GM10266 (cell line): ENCODE measurements around the gene CDRT4.

Experiments used
- DNase-seq: peaks from one replicate; pipeline ENCODE4 v3.0.0; 2012; ENCODE audit errors: extremely low spot score
- CTCF ChIP-seq: IDR thresholded peaks from 2 replicates; pipeline ENCODE4 v1.5.1; 2012; ENCODE audit warnings: mild to moderate bottlenecking, low read depth; ENCODE audit not compliant: control insufficient read depth, insufficient read depth; ENCODE audit errors: missing control alignments

CDRT4 gene

DNA sequence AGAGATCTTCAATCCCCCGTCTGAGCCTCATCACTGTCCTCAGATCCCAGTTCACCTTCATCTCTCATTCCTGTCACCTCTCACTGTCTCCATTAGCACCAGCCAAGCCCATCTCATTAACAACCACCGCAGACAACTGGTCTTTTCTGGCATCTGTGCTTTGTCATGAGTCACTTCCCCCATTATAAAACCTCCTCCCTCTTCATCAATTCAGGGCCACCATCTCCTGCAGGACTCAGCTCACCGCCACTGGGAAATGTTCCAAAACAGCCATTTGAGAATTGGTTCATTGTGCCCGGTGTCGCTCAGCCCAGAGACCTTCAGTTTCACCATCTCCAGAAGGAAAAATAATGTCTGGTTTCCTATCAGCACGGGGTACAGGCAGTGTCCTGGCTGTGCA is 69.1 kb downstream of the CDRT4 start:
- no peak for DNase-seq
- no peak for TF ChIP-seq CTCF

GRCh38 chr17:15397620-15398019 is 69.8 kb downstream of the CDRT4 start:
- no peak for DNase-seq
- TF ChIP-seq CTCF, result no peak

DNA sequence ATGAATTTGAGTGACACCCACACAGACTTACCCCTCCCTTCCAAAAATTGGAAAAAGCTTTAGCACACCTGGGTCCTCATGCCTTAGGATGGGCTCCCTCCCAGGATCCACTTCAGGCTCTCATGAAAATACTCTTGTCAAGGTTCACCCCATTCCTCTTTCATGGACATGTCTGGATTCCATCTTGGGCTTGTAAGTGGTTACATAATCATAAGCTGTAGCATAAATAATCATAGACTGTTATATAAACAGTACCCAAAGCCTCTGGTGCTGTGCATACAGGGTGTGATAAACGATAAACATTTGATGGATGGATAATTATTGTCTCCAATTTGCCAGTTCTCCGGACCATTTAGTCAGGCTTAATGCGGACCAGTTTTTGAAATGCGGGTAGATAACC is 72.3 kb downstream of the CDRT4 start:
- no peak for DNase-seq
- TF ChIP-seq CTCF, result no peak

- no peak for DNase-seq
- no peak for TF ChIP-seq CTCF
These were observed 74.0 kb downstream of the CDRT4 start for GRCh38 chr17:15393414-15393813.

DNA sequence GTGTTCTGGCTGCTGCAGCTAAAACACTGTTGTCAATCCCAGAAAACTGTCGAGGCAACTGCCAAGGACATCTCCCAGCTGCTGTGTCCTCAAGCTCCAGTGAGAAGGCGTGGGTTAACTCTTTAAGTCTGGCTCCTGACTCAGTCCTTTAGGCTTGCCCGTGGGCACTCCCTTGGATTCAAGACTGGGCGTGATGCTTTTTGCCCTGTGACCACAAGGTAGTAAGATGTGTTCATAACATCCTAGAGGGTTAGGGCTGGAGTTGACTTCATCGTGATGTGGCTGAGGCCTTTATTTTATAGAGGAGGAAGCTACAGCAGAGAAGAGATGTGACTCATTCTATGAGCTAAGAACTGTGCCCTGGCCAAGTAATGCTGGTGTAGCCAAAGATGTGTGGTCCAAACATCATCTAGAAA is 75.1 kb downstream of the CDRT4 start:
- DNase-seq, result no peak
- no peak for TF ChIP-seq CTCF

DNA sequence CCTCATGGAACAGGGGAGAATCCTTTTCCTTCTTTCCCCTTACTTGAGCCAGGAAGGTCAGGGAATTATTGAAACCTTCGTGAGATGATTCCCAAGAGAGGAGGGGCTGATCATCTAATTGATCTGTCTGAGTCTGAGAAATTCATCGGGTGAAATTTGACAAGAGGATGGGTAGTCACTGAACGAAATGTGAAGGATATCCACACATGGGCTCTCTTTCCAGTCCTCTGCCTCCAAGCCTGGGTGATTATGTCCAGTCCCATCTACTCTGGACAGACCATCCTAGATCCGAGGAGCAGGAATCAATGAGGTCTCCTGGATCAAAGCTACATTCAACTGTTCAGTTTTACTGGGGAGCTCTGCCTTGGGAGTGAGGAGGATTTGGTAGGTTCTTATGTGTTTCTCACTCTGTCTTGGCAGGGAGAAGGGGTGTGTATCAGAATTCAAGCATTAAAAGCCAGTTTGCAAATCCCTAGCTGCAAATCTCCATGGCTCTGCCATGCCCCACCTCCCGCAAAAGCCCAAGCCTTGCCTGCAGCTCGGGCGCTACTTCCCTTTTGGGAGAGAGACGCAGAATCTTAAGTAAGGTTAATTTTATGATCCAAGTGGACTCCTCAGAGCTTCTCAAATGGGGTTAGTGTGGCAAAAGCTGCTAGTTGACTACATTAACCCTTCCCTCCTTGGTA is 78.9 kb downstream of the CDRT4 start:
- TF ChIP-seq CTCF, result no peak
- DNase-seq, result no peak

GRCh38 chr17:15386083-15386482 is 81.3 kb downstream of the CDRT4 start:
- DNase-seq, result no peak
- no peak for TF ChIP-seq CTCF
